HG02973 (cell line): ENCODE data around the gene SLC9A9.
"Not testable (repeated sequence)": the region's sequence is repeated elsewhere in the genome, so short reads cannot be mapped to it uniquely, and the experiment has no call there.

Source experiments
- ATAC-seq: cut with Tn5 transposase; IDR thresholded peaks from one replicate; pipeline ENCODE4 v1.9.1; 2021; ENCODE audit warnings: moderate library complexity; ENCODE audit not compliant: unreplicated experiment

Gene SLC9A9

DNA sequence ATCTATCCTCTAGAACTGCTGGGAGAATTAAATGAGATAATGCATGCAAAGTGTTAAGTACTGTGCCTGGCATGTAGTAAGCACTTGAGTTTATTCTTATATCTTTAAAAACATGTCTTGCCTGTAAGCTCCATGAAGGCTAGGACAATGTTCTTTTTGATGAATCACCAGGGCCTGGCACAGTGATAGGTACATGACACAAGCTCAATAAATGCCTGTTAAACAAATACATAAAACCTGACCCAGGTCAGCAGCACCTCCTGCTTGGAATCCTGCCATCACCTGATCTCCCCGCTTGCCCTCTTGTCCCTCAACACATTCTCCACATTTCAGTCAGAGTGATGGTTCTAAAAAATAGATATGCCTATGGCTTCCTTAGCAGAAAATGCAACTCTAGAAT is 541.9 kb downstream of the SLC9A9 start:
- ATAC-seq: no peak

DNA sequence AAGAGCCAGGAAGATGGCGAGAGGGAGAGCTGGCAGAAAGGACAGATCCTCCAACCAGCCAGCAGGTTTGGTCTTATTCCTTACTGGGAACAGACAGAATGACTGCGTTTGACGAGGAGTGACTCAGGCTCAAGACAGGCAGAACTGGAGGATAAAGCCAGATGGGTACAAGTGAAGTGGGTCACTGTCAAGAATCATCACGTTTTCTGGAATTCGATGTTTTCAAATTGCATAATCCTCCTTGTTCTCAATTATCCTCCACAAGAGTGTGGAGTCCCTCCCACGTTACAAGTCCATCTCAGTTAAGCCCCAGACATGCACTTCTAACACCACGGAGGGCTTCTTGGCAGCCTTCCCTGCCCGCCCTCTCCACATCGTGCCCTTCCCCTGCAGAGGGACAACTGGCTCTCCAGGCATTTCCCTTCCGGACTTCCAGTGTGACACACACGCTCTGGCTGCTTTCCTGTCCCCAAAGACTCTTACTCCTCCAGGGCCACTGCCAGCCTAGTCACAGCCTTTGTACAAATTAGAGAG is 545.6 kb downstream of the SLC9A9 start:
- ATAC-seq: no peak

DNA sequence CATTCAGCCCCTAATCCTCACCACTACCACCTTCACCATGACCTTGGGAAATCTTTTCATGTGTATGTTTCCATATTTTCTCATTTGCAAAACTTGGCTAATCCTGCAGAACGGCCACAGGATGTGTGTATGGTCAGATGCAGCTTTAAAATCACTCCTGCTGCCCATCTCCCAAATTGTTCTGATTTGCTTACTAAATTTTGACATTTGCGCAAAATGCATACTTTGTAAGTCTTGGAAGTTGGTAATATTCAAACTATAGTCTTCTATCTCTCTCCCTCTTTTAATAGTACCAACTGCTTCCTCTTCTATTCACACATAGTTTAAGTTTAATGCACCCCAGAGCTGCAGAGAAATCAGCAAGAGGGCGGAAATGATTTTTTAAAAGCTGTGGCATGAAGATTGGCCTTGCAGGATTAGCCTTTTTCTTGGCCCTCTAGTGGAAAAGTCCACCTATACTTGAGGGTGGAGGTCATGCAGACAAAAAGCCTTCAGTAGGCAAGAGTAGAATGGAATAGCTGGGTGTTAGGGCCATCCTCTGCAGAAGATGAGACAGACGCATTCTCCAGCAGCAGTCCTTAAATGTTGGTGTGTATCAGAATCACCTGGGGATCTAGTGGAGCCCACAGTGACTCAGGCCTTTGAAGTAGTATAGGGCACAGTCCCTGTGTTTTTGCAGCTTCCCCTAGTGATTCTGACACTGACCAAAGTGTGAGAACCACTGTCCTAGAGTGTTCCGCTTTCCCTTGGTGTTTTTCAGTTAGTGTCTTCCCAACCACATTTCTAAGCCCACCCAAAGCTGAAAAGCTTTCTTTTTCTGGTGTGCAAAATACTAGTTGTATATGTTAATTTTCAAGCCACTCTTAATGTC is 547.0 kb downstream of the SLC9A9 start:
- ATAC-seq: no peak

DNA sequence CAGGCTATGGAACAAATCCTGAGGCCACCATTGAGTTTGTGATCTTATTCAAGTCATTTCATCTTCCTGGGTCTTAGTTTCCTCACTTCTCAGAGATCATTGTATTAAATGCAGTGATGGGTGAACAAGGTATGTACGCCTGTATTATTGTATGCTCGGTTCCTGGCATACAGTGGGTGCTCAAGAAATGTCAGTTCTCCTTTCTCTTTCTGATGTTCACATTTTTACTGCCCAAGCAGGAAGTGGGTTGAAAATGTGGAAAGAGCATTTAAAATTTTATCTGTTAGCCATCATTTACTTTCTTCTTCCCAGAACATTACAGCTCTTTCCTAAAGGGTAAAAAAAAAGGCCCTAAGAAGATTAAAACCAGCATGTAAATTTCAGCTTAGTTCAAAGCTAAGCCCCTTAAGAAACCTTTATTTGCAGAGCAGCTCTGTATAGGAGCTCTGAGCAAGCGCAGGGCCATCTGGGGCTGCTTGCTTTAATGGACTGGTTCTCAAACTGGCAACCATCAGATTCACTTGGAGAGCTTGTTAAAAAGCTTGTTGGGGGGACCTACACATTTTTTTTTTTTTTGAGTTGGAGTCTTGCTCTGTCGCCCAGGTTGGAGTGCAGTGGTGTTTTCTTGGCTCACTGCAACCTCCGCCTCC is 549.3 kb downstream of the SLC9A9 start:
- ATAC-seq: no peak

DNA sequence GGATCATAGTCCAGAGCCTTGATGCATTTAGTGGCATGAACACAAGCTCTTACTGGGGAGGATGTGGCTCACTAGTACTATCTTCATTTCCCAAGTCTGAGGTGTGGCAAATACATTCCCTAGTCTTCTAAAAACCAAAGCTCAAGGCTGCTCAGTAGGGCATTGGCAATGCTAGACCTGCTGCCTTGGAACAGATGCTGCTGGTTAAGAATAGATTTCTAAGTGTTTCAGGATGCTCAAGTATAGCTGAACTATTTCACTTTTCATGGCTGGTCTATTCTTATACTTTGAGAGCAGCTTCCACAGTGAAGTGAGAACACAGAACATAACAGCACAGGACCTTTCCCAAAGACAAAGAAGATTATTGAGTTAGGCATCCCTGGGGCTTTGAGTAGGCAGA is 549.9 kb downstream of the SLC9A9 start:
- no peak for ATAC-seq

DNA sequence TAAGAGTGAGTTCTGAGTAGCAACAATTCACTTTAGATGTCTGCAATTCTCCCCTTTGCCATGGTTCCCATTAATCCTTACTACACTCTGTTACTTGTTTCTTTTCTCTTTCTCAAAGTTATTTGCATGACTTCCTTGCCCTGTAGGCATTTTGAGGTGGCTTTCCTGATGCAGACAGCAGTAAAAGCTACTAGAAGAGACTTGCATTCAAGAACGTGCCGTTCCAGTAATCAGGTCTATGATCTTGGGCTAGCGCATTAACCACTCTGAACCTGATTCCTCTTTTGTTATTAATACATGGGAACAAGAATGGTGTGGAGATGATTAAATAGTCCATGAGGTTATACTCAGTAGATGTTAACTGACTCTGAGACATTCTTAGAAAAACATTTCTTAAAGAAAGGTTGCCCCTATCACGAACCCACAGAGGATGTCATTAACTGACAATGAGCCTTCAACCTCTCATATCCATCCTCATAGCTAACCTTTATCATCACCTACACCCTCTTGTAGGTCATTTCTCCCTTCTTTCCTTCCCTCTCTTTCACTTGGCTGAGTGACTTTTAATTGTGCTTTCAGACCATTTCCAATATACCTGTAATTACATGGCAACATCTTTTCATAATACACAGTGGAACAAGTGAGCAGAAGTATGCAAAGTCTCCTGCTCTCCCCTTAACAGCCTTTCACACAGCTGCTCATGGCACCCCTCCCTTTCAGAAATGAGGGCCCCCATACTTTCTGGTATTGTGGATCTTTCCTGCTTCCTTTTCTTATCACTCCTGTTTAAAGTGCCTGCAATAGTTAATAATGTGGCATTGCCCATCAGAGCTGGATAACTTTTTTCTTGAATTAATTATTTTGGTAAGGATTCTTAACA is 552.8 kb downstream of the SLC9A9 start:
- ATAC-seq: no peak

DNA sequence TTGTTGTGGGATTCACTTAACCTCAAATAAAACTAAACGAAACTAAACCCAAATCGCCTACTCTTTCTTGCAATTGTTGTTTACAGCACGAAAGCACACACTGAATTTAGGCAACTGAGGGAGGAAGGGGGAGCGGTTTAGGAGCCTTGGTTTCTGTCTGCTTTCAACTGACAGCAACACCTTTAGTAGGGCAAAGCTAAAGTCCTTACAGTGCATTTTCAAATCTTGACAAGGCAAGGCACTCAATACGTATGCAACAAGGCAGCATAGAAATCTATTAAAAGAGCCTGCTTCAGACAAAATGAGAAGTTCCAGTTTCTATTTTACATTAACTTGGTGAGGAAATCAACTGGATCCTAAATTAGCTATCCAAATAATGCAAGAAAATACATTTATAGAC is 554.1 kb downstream of the SLC9A9 start:
- peak; percentile 52 for ATAC-seq

DNA sequence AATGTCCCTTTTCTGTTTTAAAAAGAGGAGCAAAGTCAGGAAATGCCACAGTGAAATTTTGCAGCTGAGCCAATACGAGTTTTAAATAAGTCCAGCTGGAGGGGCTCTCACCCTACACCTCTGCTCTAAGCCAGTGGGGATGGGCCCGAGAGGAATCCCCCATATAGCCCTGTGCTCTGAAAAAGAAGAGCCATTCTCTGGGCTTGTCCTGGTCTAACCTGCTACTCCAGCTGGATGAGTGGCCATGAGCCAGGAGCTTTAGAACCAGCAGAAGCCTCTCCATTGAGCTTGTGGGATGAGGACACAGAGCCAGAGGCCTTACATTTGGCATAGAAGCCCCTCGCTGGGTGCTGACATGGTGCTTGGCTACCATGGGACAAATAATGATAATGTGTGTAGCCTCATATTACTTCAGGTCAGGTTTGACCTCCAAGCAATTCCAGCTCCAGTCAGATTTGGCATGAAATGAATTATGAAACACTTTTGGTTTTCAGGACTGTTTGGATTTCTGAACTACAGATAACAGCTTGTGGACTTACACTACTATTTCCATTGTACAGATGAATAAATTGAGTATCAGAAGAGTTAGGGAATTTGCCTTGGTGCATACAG is 556.3 kb downstream of the SLC9A9 start:
- ATAC-seq: no peak

DNA sequence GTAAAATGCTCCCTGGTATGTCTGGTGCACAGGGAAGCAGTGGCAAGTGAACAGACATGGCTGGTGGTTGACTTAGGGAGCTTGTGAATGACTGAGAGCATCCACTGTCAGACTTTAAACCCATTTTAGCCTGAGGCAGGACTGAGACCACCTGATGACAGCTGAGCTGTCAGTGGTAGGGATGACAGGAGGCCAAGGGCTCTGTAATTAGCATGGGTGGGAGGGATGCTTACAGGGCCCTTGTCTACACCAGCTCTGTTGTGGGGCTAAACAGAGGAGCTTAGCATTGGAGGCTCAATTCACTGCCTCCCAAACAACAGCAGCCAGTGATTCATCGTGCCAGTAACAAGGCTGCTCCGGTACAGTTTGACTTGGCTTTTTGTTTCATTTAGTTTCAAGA is 559.3 kb downstream of the SLC9A9 start:
- ATAC-seq: no peak

DNA sequence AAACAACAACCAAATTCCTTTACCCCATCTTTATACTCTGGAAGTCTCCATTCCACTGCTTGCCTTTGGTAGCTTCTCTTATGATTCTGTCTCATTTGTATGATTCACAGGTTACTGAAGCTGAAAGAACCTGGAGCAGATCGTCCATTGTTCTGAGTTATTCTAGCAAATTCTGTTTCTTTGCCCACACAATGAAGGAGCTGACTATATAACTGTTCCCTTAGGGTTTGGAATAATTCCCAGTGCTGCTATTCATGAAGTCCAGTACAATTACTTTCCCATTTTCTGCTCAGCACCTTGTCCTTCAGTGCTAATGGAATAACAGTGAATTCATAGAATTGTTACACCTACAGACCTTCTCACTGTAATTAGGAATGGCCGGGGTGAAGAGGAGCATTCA is 560.9 kb downstream of the SLC9A9 start:
- no peak for ATAC-seq

DNA sequence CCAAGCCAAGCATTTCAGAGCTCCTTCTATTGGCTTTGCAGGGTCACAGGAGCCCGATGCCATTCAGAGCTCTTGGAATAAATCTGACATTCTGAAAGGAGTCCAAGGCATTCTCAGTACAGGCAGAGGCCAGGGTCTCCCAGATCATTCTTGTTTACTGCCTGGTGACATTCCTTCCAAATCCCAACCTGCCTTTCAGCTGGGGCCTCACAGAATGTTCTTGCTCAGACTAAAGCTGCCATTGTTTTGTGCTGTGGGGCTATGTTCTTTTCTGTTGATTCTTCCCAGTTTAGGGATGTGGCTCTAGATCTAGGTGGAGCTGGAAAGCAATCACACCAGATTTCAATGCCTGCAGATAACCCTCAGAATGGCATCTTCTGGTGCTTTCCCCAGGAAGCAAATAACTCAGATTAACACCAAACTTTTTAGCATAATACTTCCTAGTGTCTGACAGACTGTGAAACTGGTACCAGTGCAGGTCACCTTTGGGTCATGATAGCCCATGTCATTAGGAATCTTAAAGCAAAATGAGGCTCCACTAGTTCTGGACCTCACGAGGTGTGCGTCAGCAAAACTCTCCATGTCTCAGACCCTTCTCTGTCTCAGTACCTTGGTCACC is 561.8 kb downstream of the SLC9A9 start:
- ATAC-seq: no peak

DNA sequence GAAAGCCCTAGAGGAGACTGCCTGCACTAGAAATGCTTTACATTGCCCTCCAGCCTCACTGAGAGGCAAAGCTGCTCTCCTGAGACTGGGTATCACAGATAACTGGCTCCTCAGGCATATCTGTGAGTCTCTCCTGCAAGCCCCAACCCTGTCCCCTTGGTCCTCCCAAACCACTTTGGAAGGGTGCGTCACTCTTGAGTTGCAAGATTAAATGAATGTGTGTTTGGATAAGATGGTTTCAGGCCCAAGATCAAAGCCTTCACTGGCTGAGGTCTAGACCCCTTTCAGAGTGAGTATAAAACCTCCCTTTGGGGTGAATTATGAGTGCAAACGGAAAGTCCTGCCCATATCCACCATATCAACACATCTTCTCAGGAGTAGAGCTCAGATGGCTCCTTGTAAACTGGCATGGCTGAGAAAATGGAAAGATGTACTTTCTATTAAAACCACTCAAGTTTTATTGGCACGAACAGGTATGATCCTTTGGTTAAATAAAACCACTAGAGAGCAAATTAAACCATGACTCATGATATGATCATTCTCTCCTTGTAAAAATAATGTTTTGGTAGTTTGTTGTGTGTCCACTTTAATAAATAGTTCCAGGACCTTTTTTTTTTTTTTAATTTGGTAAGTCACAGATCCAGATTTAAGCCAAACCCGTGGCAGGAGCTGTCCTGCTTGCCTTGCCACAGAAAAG is 564.7 kb downstream of the SLC9A9 start:
- no peak for ATAC-seq

DNA sequence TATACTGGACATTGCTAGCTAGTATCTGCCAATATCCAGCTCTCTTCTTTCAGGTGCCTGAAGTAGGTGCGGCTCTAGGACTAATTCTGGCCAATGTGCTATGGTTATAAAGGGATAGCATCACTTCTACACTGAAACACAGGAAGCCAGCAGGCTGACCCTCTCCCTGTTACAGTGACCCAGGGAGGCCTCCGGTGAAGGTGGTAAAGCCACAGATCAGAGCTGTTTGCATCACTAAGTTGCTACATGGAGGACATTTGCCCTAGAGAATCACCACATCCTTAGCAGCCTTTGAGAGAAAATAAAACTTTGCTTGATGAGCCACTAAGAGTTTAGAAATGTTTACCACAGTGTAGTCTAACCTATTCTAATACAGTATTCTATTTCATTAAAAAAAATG is 567.3 kb downstream of the SLC9A9 start:
- no peak for ATAC-seq

DNA sequence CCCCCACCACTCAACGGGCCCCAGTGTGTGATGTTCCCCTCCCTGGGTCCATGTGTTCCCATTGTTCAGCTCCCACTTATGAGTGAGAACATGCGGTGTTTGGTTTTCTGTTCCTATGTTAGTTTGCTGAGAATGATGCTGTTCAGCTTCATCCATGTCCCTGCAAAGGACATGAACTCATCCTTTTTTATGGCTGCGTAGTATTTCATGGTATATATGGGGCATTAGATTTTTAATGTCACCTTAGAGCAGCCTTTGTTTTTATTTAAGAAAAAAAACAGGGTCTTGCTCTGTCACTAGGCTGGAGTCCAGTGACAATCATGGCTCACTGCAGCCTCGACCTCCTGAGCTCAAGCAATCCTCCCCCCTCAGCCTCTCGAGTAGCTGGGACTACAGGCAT is 568.7 kb downstream of the SLC9A9 start:
- ATAC-seq: not testable (repeated sequence)

DNA sequence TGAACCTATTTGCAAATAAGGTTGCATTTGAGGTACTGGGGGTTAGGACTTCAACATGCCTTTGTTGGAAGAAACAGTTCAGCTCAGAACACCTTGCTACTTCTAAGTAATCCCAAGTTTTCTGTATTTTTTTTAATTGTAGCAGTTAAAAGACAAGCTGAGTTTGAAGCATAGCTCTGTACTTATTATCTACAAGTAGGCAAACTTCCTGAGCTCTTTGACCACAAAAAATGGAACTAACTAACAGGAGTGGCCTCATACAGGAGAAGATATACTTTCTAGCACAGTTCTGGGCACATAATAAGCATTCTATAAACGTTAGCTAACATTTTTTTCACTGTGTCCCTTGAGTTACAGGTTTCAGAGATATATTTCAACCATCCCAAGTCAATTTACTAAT is 569.5 kb downstream of the SLC9A9 start:
- ATAC-seq: no peak

DNA sequence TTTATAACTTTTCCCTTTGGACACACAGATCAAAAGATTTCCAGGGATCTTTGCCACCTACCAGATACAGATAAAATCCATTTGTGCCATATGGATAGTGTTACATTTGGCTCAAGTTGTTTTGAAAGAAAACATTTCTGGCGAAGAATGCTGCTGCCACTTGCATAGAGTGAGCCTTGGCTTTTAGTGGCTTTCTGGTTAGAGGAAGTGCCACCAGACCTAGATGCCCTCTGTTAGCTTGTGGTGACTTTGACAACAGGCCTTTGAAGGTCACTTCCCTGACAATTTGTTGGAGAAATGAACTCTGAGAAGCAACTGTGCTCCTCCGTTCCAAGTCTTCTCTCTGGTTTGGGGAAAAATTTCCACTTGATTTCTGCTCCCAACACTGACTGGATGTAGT is 570.7 kb downstream of the SLC9A9 start:
- ATAC-seq: no peak

DNA sequence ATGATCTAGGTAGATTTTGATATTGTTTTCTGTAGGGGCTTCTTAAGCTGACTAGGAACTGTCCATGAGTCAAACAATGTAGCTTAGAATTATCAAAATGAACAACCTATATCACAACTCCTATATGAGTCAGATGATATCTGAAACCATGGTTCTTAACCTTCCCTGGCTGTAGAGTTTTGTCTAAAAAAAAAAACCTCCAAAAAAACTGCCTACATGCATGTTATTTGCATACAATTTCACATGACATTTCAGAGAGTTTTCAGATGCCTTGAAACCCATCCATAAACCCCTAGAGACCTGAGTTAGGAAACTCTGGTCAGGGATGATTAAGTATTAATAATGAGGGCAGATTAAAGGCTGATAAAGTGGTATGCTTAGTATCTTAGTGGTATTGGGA is 571.7 kb downstream of the SLC9A9 start:
- peak; percentile 93 for ATAC-seq

DNA sequence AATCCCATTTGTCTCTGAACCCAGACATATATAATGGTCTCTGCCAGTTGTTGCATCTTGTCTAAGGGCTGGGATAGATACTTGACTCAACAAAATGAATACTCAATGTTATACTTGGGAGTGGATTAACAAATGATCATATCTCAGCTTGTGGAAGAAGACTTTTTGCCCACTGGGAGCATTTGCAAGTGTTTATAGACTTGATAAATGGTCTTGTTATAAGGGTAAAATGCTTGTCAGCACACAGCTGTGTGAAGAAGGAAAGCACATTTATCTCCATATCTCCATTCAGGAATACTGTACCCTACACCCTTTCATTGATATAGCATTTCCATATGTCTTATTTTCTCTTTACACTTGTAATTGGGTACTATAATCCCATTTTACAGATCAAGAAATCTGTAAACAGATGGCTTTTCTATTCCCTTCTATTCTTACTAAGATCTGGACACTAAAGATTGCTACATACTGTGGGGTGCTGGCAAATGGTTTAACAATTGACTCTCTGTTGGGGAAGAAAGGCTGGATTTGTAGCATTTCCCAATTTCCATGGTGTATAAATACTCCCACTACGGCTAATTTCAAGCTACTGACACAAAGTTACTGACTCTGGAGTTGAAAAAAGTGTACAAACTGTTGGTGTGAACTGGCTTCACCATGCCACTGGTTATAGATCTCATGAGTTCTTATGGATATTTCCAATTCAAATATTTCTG is 574.1 kb downstream of the SLC9A9 start:
- no peak for ATAC-seq

DNA sequence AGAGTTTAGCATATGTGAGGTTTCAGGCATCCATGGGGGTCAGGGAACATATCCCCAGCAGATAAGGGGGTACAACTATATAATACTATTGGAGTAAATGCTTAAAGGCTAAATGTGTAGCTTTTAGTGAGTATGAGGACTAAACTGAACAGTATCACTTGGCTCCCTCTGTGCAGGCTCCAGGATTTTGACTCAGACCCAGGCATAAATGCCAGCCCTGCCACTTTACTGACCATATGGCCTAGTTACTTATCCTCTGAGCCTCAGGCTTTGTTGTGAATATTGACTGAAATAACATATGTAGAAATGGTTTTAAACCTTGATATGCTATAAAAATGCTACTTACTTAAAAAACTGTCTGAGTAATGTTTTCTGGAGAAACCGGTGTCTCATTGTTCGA is 577.1 kb downstream of the SLC9A9 start:
- no peak for ATAC-seq
